Upper lobe of left lung (tissue), 4 donors: ENCODE results near the gene RGPD4.

Experiments used
- CTCF ChIP-seq, 6 experiments: fragments of 450-650 bp in 4 of 6; fragments of 200-600 bp in 2 of 6; sonication (generic) in 2 of 6; IDR thresholded peaks; one replicate each; pipeline ENCODE4 v1.5.1; 2016 to 2019; ENCODE audit warnings: antibody characterized with exemption in 6 of 6
- POLR2AphosphoS5 ChIP-seq, 2 donors: sonication (generic); formaldehyde crosslinking; IDR thresholded peaks; one replicate each; pipeline ENCODE4 v1.5.1; 2017; ENCODE audit warnings: antibody characterized with exemption in 2 of 2

DNA sequence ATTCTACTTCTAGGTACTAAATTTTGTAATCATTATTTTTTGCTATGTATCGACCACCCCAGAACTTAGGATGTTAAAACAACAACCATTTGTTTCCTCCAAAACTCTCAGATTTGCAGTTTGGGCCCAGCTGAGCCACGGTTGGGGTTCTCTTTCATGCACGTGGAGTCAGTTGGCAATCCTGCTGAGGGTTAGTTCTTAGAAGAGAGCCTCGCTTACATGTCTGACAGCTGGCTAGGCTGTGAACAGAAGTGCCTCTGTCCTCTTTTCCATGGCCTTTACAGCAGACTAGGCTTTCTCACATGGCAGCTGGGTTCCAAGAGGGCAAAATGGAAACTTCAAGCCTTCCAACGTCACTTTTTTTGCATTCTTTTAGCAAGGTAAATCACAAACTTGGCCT is 9.3 kb upstream of the RGPD4 start:
- no peak for TF ChIP-seq CTCF (IDR thresholded peaks at IDR 0.05)
- TF ChIP-seq POLR2AphosphoS5 (IDR thresholded peaks at IDR 0.05), result no peak
